AG09309 (cell line): ENCODE data around the gene PCDHB16.
"Not testable (repeated sequence)": the region's sequence is repeated elsewhere in the genome, so short reads cannot be mapped to it uniquely, and the experiment has no call there.

Source experiments
- DNase-seq: peaks from one replicate; pipeline ENCODE4 v3.0.0-alpha.2; 2010; ENCODE audit warnings: low read depth
- H3K4me3 ChIP-seq: 2 replicates; pipeline ENCODE4 v1.5.1; 2011; ENCODE audit warnings: mild to moderate bottlenecking, low read depth, low read length, moderate library complexity; ENCODE audit not compliant: control insufficient read depth
- TF ChIP-seq, protein P1 (sequence below): IDR thresholded peaks from 2 replicates; pipeline ENCODE4 v1.5.1; 2011; ENCODE audit warnings: mild to moderate bottlenecking, low read depth, low read length, inconsistent platforms; ENCODE audit not compliant: insufficient read depth, control insufficient read depth; ENCODE audit errors: missing control alignments

Gene PCDHB16

DNA sequence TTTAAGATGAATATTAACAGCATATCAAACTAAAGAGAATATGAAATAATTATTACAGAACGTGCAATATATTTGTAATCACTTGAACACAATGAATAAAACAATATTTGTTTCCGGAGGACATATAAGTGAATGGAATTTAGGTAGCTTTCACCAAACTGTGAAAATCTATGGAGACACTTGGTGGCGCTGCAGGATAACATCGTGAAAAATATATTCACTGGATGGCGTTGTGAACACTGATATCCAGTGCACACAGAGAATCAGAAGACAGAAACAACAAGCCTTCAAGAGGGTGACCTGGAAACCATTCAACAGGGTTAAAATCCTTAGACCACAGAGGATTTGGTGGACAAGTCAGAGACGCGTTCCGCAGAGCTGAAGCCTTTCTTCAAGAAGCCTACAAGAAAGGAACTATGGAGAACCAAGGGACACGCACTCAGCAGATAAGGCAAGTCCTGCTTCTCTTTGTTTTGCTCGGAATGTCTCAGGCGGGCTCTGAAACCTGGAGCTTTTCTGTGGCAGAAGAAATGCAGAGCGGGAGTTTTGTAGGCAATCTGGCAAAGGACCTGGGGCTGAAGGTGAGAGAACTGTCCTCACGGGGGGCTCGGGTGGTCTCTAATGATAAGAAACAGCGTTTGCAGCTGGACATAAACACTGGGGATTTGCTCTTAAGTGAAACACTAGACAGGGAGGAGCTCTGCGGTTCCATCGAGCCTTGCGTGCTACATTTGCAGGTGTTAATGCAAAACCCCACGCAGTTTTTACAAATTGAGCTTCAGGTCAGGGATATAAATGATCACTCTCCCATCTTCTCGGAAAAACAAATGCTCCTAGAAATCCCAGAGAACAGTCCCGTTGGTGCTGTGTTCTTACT, 17.4 kb downstream of the PCDHB16 start, which contains the start of gene PCDHB11:
Gene PCDHB11 (plus strand): TSS at position 269 of the 877 bp plus-strand sequence. CDS start 148 bp downstream, at position 417.
- no peak for DNase-seq
- peak within 1 kb of the TSS; percentile 21 for H3K4me3 ChIP-seq

DNA sequence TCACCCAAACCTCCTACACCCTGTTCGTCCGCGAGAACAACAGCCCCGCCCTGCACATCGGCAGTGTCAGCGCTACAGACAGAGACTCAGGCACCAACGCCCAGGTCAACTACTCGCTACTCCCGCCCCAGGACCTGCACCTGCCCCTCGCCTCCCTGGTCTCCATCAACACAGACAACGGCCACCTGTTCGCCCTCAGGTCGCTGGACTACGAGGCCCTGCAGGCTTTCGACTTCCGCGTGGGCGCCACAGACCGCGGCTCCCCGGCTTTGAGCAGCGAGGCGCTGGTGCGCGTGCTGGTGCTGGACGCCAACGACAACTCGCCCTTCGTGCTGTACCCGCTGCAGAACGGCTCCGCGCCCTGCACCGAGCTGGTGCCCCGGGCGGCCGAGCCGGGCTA, 18.9 kb downstream of the PCDHB16 start:
- not testable (repeated sequence) for DNase-seq, H3K4me3 ChIP-seq

More for the DNA sequence above, 17.4 kb downstream of the PCDHB16 start, which contains the start of gene PCDHB11:
- TF ChIP-seq, protein P1, sequence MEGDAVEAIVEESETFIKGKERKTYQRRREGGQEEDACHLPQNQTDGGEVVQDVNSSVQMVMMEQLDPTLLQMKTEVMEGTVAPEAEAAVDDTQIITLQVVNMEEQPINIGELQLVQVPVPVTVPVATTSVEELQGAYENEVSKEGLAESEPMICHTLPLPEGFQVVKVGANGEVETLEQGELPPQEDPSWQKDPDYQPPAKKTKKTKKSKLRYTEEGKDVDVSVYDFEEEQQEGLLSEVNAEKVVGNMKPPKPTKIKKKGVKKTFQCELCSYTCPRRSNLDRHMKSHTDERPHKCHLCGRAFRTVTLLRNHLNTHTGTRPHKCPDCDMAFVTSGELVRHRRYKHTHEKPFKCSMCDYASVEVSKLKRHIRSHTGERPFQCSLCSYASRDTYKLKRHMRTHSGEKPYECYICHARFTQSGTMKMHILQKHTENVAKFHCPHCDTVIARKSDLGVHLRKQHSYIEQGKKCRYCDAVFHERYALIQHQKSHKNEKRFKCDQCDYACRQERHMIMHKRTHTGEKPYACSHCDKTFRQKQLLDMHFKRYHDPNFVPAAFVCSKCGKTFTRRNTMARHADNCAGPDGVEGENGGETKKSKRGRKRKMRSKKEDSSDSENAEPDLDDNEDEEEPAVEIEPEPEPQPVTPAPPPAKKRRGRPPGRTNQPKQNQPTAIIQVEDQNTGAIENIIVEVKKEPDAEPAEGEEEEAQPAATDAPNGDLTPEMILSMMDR = peak; percentile 38

DNA sequence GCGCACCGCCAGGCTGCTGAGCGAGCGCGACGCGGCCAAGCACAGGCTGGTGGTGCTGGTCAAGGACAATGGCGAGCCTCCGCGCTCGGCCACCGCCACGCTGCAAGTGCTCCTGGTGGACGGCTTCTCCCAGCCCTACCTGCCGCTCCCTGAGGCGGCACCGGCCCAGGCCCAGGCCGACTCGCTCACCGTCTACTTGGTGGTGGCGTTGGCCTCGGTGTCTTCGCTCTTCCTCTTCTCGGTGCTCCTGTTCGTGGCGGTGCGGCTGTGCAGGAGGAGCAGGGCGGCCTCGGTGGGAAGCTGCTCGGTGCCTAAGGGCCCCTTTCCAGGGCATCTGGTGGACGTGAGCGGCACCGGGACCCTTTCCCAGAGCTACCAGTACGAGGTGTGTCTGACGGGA, 19.5 kb downstream of the PCDHB16 start:
- DNase-seq, H3K4me3 ChIP-seq: not testable (repeated sequence)

DNA sequence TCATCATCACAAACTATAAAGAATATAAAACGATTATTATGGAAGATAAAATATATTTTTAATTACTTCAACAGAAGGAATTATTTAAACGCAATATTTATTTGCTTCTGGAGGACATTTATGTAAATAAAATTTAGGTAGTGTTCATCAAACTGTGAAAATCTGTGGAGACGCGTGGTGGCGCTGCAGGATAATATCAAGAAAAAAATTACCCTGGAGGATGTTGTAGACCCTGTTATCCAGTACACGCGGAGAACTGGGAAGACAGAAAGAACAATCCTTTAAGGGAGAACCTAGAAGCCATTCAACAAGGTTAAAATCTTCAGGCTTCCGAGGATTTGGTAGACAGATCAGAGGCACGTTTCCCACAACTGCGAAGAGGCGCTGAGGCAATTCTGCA, 26.3 kb downstream of the PCDHB16 start, which contains the start of gene PCDHB12:
Gene PCDHB12 (plus strand): TSS at position 242 of the 400 bp plus-strand sequence. CDS start 189 bp downstream, outside the sequence.
- TF ChIP-seq, protein P1 = peak; percentile 36
- DNase-seq = no peak
- no peak within 1 kb of the TSS; the same call in 1 of the 2 replicates for H3K4me3 ChIP-seq

DNA sequence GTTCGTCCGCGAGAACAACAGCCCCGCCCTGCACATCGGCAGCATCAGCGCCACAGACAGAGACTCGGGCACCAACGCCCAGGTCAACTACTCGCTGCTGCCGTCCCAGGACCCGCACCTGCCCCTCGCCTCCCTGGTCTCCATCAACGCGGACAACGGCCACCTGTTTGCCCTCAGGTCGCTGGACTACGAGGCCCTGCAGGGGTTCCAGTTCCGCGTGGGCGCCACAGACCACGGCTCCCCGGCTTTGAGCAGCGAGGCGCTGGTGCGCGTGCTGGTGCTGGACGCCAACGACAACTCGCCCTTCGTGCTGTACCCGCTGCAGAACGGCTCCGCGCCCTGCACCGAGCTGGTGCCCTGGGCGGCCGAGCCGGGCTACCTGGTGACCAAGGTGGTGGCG, 28.1 kb downstream of the PCDHB16 start:
- not testable (repeated sequence) for H3K4me3 ChIP-seq, DNase-seq

DNA sequence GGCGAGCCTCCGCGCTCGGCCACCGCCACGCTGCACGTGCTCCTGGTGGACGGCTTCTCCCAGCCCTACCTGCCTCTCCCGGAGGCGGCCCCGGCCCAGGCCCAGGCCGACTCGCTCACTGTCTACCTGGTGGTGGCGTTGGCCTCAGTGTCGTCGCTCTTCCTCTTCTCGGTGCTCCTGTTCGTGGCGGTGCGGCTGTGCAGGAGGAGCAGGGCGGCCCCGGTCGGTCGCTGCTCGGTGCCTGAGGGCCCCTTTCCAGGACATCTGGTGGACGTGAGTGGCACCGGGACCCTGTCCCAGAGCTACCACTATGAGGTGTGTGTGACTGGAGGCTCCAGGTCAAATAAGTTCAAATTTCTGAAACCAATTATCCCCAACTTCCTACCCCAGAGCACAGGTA, 28.7 kb downstream of the PCDHB16 start:
- DNase-seq = not testable (repeated sequence)

DNA sequence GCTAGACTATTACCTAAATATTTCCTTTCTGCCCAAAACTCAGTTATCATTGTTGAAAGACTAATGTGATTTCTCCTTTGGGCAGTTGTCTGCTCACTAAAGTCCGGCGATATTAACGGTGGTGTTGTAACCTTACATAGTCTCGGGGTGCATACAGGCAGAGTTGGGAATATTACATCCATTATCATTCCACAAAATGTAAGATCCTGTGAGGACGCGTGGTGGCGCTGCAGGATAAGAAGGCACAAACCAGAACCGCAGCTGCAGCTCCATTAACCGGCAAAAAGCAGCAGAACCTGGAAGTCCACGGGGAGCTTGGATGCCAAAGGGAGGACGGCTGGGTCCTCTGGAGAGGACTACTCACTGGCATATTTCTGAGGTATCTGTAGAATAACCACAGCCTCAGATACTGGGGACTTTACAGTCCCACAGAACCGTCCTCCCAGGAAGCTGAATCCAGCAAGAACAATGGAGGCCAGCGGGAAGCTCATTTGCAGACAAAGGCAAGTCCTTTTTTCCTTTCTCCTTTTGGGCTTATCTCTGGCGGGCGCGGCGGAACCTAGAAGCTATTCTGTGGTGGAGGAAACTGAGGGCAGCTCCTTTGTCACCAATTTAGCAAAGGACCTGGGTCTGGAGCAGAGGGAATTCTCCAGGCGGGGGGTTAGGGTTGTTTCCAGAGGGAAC, 31.6 kb downstream of the PCDHB16 start, which contains the start of gene PCDHB13:
Gene PCDHB13 (plus strand): TSS at position 264 of the 684 bp plus-strand sequence. CDS start 205 bp downstream, at position 469.
- TF ChIP-seq, protein P1 = peak; percentile 41
- DNase-seq = not testable (repeated sequence)
- peak within 1 kb of the TSS; percentile 5 for H3K4me3 ChIP-seq

More for the DNA sequence above, 28.7 kb downstream of the PCDHB16 start:
- H3K4me3 ChIP-seq = not testable (repeated sequence)

DNA sequence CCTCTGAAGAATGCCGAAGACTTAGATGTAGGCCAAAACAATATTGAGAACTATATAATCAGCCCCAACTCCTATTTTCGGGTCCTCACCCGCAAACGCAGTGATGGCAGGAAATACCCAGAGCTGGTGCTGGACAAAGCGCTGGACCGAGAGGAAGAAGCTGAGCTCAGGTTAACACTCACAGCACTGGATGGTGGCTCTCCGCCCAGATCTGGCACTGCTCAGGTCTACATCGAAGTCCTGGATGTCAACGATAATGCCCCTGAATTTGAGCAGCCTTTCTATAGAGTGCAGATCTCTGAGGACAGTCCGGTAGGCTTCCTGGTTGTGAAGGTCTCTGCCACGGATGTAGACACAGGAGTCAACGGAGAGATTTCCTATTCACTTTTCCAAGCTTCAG, 32.4 kb downstream of the PCDHB16 start:
- not testable (repeated sequence) for DNase-seq, H3K4me3 ChIP-seq

DNA sequence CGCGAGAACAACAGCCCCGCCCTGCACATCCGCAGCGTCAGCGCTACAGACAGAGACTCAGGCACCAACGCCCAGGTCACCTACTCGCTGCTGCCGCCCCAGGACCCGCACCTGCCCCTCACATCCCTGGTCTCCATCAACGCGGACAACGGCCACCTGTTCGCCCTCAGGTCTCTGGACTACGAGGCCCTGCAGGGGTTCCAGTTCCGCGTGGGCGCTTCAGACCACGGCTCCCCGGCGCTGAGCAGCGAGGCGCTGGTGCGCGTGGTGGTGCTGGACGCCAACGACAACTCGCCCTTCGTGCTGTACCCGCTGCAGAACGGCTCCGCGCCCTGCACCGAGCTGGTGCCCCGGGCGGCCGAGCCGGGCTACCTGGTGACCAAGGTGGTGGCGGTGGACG, 33.3 kb downstream of the PCDHB16 start:
- not testable (repeated sequence) for DNase-seq, H3K4me3 ChIP-seq

DNA sequence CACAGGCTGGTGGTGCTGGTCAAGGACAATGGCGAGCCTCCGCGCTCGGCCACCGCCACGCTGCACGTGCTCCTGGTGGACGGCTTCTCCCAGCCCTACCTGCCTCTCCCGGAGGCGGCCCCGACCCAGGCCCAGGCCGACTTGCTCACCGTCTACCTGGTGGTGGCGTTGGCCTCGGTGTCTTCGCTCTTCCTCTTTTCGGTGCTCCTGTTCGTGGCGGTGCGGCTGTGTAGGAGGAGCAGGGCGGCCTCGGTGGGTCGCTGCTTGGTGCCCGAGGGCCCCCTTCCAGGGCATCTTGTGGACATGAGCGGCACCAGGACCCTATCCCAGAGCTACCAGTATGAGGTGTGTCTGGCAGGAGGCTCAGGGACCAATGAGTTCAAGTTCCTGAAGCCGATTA, 33.8 kb downstream of the PCDHB16 start:
- DNase-seq, H3K4me3 ChIP-seq: not testable (repeated sequence)
